GM23248 (cell line): ENCODE results near the gene GCKR. TPM values are rescaled to one million over a fixed set of nuclear protein-coding genes. Genes with fewer than 3 reads are reported as not detected.

ENCODE experiments used
- DNase-seq: peaks from one replicate; pipeline ENCODE4 v3.0.0-alpha.2; 2015
- H2AFZ ChIP-seq: fragments of 200-600 bp; sonication (generic); 2 replicates; pipeline ENCODE4 v1.6.1; 2016; ENCODE audit warnings: antibody characterized with exemption
- H3F3A ChIP-seq: fragments of 200-600 bp; sonication (generic); 2 replicates; pipeline ENCODE4 v1.6.1; 2016; ENCODE audit warnings: mild to moderate bottlenecking, antibody characterized with exemption, mixed run types; ENCODE audit not compliant: insufficient read depth
- H3K27ac ChIP-seq: fragments of 200-600 bp; sonication (generic); 2 replicates; pipeline ENCODE4 v1.5.1; 2016; ENCODE audit warnings: mild to moderate bottlenecking
- H3K27me3 ChIP-seq: fragments of 200-600 bp; sonication (generic); replicated peaks from 2 replicates; pipeline ENCODE4 v1.6.1; 2016; ENCODE audit warnings: mild to moderate bottlenecking; ENCODE audit not compliant: insufficient read depth
- H3K36me3 ChIP-seq: fragments of 200-600 bp; sonication (generic); 2 replicates; pipeline ENCODE4 v1.6.1; 2016; ENCODE audit warnings: low read depth, mild to moderate bottlenecking
- H3K4me1 ChIP-seq: fragments of 200-600 bp; sonication (generic); 2 replicates; pipeline ENCODE4 v1.6.1; 2016; ENCODE audit warnings: mild to moderate bottlenecking; ENCODE audit not compliant: insufficient read depth
- H3K4me2 ChIP-seq: fragments of 200-600 bp; sonication (generic); one replicate; pipeline ENCODE4 v1.6.1; 2016; ENCODE audit warnings: mild to moderate bottlenecking; ENCODE audit not compliant: unreplicated experiment
- H3K4me3 ChIP-seq: fragments of 200-600 bp; sonication (generic); 2 replicates; pipeline ENCODE4 v1.5.1; 2016; ENCODE audit warnings: mild to moderate bottlenecking
- H3K79me2 ChIP-seq: fragments of 200-600 bp; sonication (generic); 2 replicates; pipeline ENCODE4 v1.6.1; 2016; ENCODE audit warnings: mild to moderate bottlenecking; ENCODE audit not compliant: insufficient read depth
- H3K9ac ChIP-seq: fragments of 200-600 bp; sonication (generic); 2 replicates; pipeline ENCODE4 v1.6.1; 2016; ENCODE audit warnings: mild to moderate bottlenecking
- H3K9me2 ChIP-seq: fragments of 200-600 bp; sonication (generic); 2 replicates; pipeline ENCODE4 v1.6.1; 2016; ENCODE audit warnings: mixed run types, mild to moderate bottlenecking, moderate library complexity; ENCODE audit not compliant: insufficient read depth
- H3K9me3 ChIP-seq: fragments of 200-600 bp; sonication (generic); one replicate; pipeline ENCODE4 v1.6.1; 2017; ENCODE audit warnings: low read depth
- H4K20me1 ChIP-seq: fragments of 200-600 bp; sonication (generic); 2 replicates; pipeline ENCODE4 v1.6.0; 2016; ENCODE audit not compliant: insufficient read depth
- EZH2 ChIP-seq: fragments of 200-600 bp; sonication (generic); IDR thresholded peaks from 2 replicates; pipeline ENCODE4 v1.6.1; 2018; ENCODE audit warnings: antibody characterized with exemption, mild to moderate bottlenecking; ENCODE audit not compliant: insufficient read depth, poor library complexity, severe bottlenecking
- EZH2phosphoT487 ChIP-seq: fragments of 200-600 bp; sonication (generic); IDR thresholded peaks from 2 replicates; pipeline ENCODE4 v1.6.1; 2018; ENCODE audit warnings: antibody characterized with exemption, moderate library complexity, mild to moderate bottlenecking, low read depth; ENCODE audit not compliant: insufficient read depth
- WGBS, 2 experiments: methylation state at CpG; one replicate each; pipeline ENCODE4 v1.1.6; 2015 to 2017; ENCODE audit warnings: low lambda C conversion rate in 2 of 2, low coverage in 1 of 2; ENCODE audit errors: missing lambda C conversion rate in 2 of 2; 5-methylcytosine and 5-hydroxymethylcytosine counted together
- in situ Hi-C: fragments of 300-500 bp; cut with MboI; formaldehyde crosslinking; loops from 2 replicates; pipeline ENCODE4 v1.15.0; 2020
- polyA plus RNA-seq: library from polyadenylated mRNA; unstranded; fragments of >200 nt; fragmentation: Nextera tagmentation; extraction: Ambion mirVana; gene quantifications from 2 replicates; pipeline ENCODE4 v1.2.1, GENCODE V29; 2016
- total RNA-seq: library from RNA; depleted of rRNA; stranded (reverse); fragments of >200 nt; shearing (Covaris generic); gene quantifications from 2 replicates; pipeline ENCODE4 v1.2.3, GENCODE V29; 2014

Gene GCKR
- total and polyA plus RNA-seq, 2 experiments from 2014 or later: 0.11 to 0.59 TPM

GRCh38 chr2:27489498-27490397 is 6.9 kb upstream of the GCKR start, which contains the start of gene IFT172:
Gene IFT172, minus strand, starts transcription at chr2:27489743. Its CDS starts 90 bp downstream, at chr2:27489653.
- no peaks in the 10 kb centered on the region for H4K20me1 ChIP-seq
- 5% methylated on average over 43 of the region's 43 CpGs for WGBS, 2 experiments
- H3K27ac ChIP-seq: peak within 1 kb of the TSS; percentile 46

DNA sequence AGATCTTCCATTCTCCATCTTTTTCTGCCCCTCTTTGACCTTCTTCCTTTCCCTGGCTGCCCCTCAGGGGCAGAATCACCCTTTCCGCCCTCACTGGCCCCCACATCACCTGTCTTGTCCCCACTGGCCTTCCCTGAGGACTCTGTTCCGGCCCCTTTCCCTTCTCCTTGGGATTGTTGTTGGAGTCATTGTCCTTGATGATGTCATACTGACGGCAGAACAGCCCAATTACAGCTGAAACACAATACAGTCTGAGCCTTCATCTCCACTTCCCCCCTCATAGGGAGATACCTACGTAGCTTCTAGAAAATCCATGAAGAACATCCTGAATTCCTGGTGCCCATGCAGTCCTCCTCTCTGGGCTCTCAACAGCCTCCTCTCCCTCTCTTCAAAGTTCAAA is 4.1 kb upstream of the GCKR start:
- WGBS, 2 experiments: 83 to 89% methylated on average over 4 of the region's 4 CpGs
- in situ Hi-C loops: no loop called here

More at GRCh38 chr2:27489498-27490397, 6.9 kb upstream of the GCKR start, which contains the start of gene IFT172:
- in situ Hi-C loops: no loop called here
- H3K79me2 ChIP-seq: peaks cover 18% of the 10 kb centered on the region
- peak; percentile 100 for DNase-seq
- H3K9ac ChIP-seq: peak within 1 kb of the TSS; percentile 85
- H3K4me1 ChIP-seq: peaks cover 7% of the 10 kb centered on the region; the same call in 1 of the 2 replicates
- H3F3A ChIP-seq: peaks cover 5% of the 10 kb centered on the region; the same call in 1 of the 2 replicates
- H3K36me3 ChIP-seq: no peaks in the 10 kb centered on the region
- no peak for TF ChIP-seq EZH2
- no peak for TF ChIP-seq EZH2phosphoT487
- no peaks in the 10 kb centered on the region for H3K9me3 ChIP-seq
- H2AFZ ChIP-seq: peak within 1 kb of the TSS; percentile 97
- H3K4me2 ChIP-seq: peak within 1 kb of the TSS; percentile 88
- no peaks in the 10 kb centered on the region for H3K9me2 ChIP-seq
- no peaks in the 10 kb centered on the region for H3K27me3 ChIP-seq
- H3K4me3 ChIP-seq: peak within 1 kb of the TSS; percentile 90

DNA sequence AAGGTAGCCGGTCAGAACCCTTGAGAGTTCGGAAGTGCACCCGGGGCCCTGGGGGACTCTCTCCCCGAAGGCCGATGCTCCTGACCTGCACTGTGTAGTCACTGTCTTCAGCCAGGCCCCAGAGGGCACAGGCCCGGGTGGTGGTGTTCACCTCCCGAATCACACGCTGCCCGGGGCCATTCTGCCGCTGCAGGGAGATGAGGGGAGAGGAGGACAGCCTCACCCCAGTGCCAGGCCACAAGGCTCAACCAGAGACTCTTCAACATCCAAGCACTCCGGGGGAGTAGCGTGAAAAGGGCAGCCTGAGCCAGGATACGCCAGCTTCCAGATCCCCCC is 2.7 kb upstream of the GCKR start:
- DNase-seq: no peak
- in situ Hi-C loops: no loop called here
- no peaks in the 10 kb centered on the region for H3K9me3 ChIP-seq
- peak overlapping the region; percentile 75 for H3K4me3 ChIP-seq
- H3K79me2 ChIP-seq: peaks cover 5% of the 10 kb centered on the region
- no peaks in the 10 kb centered on the region for H3K9me2 ChIP-seq
- TF ChIP-seq EZH2phosphoT487 (no peak), EZH2 (no peak)
- 82 to 84% methylated on average over 13 of the region's 13 CpGs for WGBS, 2 experiments
- peak overlapping the region; percentile 75; the same call in 1 of the 2 replicates for H3K9ac ChIP-seq
- H2AFZ ChIP-seq: peak overlapping the region; percentile 91; the same call in 1 of the 2 replicates
- H3K27ac ChIP-seq: no peak overlapping the region
- H3K36me3 ChIP-seq: no peaks in the 10 kb centered on the region
- H3K4me1 ChIP-seq: peaks cover 16% of the 10 kb centered on the region
- H4K20me1 ChIP-seq: no peaks in the 10 kb centered on the region
- H3K27me3 ChIP-seq: no peaks in the 10 kb centered on the region
- peaks cover 5% of the 10 kb centered on the region; the same call in 1 of the 2 replicates for H3F3A ChIP-seq
- no peak overlapping the region for H3K4me2 ChIP-seq

More for the DNA sequence above, 4.1 kb upstream of the GCKR start:
- H4K20me1 ChIP-seq: no peaks in the 10 kb centered on the region
- no peaks in the 10 kb centered on the region for H3K36me3 ChIP-seq
- H3K9me2 ChIP-seq: no peaks in the 10 kb centered on the region
- H3K27ac ChIP-seq: no peak overlapping the region
- no peak overlapping the region for H2AFZ ChIP-seq
- no peak overlapping the region for H3K4me2 ChIP-seq
- H3K4me1 ChIP-seq: peaks cover 20% of the 10 kb centered on the region
- TF ChIP-seq EZH2: no peak
- TF ChIP-seq EZH2phosphoT487: no peak
- H3K27me3 ChIP-seq: no peaks in the 10 kb centered on the region
- peaks cover 5% of the 10 kb centered on the region; the same call in 1 of the 2 replicates for H3F3A ChIP-seq
- H3K9ac ChIP-seq: no peak overlapping the region
- no peak for DNase-seq
- H3K9me3 ChIP-seq: no peaks in the 10 kb centered on the region
- H3K4me3 ChIP-seq: no peak overlapping the region
- peaks cover 12% of the 10 kb centered on the region for H3K79me2 ChIP-seq

DNA sequence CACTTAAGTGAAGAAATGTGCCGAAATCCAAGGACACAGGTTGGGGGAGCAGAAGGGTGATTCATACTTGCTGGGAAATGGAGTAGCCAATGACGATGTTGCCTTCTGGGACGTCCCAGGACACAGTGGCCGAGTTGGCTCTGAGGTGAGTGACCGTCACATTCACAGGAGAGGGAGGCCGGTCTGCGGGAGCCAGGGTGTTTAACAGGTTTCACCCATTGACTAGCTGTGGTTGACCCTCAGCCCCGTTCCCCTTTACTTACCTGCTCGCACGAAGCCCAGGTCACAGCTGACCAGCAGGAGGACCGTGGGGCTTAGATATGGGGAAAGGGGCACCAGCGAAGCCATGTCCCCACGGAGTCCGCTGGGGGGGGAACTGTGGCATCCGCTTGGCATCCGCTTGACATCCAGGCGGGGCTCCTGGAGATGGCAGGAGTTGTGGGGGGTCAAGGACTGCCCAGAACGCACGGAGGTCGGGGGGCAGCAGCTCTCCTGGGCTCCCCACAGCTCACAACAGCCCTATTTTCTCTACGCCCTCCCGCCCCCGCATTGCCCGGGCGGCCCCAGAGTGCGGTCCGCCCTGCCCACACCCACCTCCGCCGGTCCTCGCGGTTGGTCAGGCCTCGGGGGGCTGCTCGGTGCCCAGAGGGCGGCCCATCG is 2.2 kb upstream of the GCKR start:
- Histone ChIP-seq H3K4me2 (peak overlapping the region; percentile 77), H4K20me1 (no peaks in the 10 kb centered on the region), H3F3A (peaks cover 5% of the 10 kb centered on the region; the same call in 1 of the 2 replicates), H3K79me2 (no peaks in the 10 kb centered on the region; the same call in 1 of the 2 replicates), H3K36me3 (no peaks in the 10 kb centered on the region), H3K4me1 (peaks cover 13% of the 10 kb centered on the region), H2AFZ (peak overlapping the region; percentile 91), H3K9ac (peak overlapping the region; percentile 75), H3K9me3 (no peaks in the 10 kb centered on the region), H3K4me3 (peak overlapping the region; percentile 75), H3K27ac (no peak overlapping the region), H3K9me2 (no peaks in the 10 kb centered on the region), H3K27me3 (no peaks in the 10 kb centered on the region)
- in situ Hi-C loops: no loop called here
- TF ChIP-seq EZH2 (no peak), EZH2phosphoT487 (no peak)
- WGBS, 2 experiments: 10% methylated on average over 33 to 35 of the region's 35 CpGs
- DNase-seq: peak; percentile 64
